DMS114 treated with DMSO at 0.1 percent for 48 hours (cell line): ENCODE data around the gene SEC24D.
A peak's percentile ranks its signal among the peaks of the same experiment; 100 is the strongest.

Source experiments
- DNase-seq: peaks from one replicate; lab custom pipeline; 2025; ENCODE audit not compliant: unreplicated experiment; lab: John Stamatoyannopoulos, UW

The SEC24D gene

GRCh38 chr4:118776157-118776954 lies 59.6 kb downstream of the SEC24D start:
- no peak for DNase-seq

GRCh38 chr4:118775405-118775804 lies 60.5 kb downstream of the SEC24D start:
- no peak for DNase-seq

- no peak for DNase-seq
Measured at GRCh38 chr4:118774989-118775388, 60.9 kb downstream of the SEC24D start.

DNA sequence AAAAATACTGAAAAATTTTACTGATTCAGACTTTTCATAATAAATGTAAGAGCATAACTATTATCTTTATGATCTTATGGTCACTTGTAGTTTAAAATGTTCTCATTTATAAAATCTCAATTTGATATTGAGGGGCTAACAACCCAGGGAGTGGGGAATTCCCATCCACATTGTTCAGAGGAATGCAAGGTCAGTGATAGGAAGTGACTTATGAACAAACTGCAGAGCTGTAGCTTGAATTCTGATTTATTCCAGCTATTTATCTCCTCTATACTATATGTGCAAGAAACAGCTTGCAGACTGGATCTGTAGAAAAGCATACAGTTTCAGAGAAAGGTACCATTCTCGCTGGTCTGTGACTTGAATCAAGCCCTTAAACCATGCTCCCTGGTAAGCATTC lies 61.6 kb downstream of the SEC24D start:
- no peak for DNase-seq

DNA sequence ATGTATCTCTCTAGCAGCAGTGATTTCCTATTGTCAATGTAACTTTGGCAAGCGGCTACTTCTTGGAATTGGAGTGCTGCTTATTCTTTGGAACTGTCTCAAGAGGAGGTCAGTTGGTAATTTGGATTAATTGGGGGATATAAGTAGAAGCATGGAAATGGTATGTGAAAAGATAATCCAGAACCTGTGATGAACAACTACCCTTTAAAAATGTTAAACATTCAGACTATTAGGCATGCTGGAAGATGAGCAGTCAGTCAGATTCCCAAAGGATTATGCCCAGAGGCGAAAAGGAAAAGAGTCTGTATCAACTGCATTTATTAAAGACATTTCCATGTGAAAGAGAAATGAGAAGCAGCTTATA lies 62.5 kb downstream of the SEC24D start:
- DNase-seq, result no peak

- DNase-seq, result no peak
Measured at GRCh38 chr4:118772767-118773428, 63.0 kb downstream of the SEC24D start.

DNA sequence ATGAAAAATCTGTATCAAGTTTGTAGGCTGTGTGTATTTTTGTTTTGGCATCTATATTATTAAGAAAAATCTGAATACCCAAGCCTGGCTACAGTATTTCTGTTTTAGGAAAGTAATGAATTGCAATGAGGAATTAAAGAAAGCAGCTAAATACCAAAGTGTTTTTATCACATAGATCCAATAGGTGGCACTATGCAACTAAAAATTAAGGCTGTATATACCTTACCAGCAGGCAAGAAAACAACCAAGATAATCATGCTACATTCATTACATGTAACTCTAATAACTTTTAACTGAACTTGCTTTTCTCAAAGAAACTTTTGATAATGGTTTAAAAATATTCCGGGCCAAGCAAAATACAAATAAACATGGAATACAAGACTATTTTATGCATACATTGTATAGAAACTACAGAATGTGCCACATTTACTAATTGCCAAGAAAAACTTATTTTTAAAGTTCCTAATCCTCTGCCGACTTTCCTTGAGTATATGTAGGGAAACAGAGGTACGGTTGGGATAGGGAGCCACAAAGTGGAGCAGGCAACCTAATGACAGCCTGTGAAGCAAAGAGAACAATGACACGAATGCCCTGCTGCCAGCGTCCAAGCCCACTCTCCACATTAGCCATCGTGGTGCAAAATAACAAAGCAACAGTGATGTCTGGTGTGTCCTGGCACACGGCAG lies 63.7 kb downstream of the SEC24D start:
- peak; percentile 40 for DNase-seq

DNA sequence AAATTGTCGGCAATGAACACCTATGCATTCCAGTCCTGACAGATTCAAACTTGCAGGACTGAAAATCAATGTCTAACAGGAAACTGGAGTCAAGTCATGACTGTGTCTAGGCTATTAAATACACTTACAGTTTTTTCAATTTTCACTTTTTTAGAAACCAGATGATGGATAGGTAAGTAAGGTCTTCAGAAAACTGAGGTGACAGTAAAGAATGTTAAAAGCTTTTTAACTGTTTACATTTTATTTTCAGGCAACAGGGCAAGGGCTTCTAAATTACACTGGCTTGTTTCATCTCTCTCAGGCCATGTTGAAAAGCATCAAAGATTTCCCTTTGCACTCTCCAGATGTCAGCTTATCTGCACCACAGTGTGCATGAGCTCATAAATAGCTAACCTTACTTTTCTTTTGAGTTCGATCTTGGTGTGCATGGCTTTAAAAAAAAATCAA lies 65.2 kb downstream of the SEC24D start:
- DNase-seq, result no peak

GRCh38 chr4:118769161-118769560 lies 66.8 kb downstream of the SEC24D start:
- DNase-seq, result no peak

- DNase-seq, result no peak
Measured at GRCh38 chr4:118767109-118767508, 68.8 kb downstream of the SEC24D start.

GRCh38 chr4:118765399-118765798 lies 70.5 kb downstream of the SEC24D start:
- DNase-seq, result no peak

DNA sequence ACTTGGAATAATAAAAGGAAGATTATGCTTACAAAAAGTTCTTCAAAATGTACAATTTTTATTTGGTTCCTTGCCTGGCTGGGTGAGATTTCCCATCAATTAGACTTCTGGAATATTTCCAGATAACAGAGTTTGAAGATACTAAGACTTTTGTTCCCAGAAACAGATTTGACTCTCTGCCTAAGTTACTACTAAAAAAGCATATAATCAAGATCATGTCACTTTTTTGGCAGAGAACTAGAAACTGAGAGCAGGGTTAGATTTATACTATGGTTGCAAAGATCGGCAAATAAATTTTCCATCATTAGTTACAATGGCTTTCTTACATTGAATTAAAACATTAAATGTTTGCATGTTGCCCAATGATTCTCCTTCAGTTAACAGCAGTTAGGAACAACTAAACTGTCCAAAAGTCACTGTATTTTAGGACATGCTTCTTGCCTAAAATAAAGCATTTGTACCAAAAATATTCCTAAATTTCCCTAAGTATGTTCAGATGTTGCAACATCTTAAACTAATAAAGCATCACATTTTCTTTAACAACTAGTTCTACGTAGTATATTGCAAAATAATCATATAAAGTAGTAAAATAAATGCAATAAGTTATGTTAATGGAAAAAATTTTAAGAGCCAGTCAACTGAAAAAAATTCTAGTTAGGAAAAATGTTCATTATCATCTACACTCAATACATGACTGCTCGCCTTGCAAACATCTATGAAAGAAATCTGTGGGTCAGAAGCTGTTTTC lies 73.0 kb downstream of the SEC24D start:
- no peak for DNase-seq

- no peak for DNase-seq
Measured at GRCh38 chr4:118762155-118762554, 73.8 kb downstream of the SEC24D start.

DNA sequence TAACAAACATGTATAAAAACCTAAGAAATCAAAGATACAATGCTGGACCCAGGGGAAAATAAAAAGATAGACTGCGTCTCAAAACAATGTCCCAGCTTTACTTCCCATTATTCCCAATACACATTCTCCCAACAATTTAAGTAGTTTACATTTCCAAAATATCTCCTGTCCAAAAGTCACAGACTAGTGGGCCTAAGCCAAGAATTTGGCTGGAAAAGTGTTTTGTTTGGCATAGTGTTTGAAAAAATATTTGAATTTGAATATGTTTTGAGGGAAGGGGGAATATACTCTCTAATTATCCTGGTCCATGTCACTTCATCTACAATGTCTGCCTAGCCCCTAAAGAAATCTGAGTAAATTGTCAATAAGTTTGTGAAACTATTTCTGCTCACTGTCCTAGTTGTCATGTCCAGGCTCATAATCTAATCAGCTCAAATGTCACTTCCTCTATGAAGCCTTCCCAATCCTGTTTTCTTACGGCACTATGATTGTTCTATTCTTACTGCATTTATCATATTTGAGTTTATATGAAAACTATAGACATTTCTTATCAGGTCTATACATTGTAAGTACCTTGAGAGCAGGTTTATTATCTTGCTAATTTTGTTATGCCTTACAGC lies 74.4 kb downstream of the SEC24D start:
- no peak for DNase-seq

GRCh38 chr4:118760493-118760892 lies 75.4 kb downstream of the SEC24D start:
- DNase-seq, result no peak

- DNase-seq, result no peak
Measured at GRCh38 chr4:118760092-118760491, 75.8 kb downstream of the SEC24D start.

DNA sequence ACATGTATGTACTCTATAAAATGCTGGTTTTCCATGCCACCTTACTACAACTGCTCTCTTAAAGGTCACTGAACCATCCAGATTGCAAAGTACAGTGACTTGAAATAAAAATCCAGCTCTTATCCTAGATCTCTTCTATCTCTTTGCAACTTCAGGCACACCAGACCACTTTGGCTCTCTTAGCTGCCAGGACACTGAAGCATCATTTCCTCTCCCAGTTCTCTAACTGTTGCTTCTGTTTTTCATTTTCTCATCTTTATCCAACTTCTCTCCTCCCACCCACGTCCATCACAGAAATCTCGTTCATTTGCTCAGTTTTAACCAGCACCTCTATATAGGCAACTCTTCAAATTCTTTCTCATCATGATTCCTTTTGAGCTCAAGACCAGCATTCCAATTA lies 76.4 kb downstream of the SEC24D start:
- no peak for DNase-seq

- DNase-seq, result no peak
Measured at GRCh38 chr4:118758293-118758692, 77.6 kb downstream of the SEC24D start.

DNA sequence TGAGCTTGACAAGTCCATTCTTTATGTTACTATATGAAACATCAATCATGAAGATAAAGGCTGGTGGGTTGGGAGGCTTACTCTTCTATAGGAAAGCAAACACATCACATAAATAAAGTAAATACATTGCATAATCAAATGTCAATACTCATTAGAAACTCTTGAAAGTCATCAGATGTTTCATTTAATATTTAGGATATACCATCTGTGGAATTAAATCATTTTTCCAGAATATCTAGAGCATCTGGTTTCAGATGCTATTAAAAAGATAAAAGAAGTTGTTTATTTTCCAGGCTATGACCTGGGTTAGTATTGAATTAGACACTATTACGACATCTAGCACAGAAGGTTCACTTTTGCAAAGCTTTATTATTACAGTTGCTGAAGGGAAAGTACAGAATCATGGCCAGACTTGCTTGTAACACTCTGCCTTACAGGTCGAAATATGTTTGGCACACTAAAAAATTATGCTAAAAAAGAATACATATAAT lies 78.1 kb downstream of the SEC24D start:
- no peak for DNase-seq

DNA sequence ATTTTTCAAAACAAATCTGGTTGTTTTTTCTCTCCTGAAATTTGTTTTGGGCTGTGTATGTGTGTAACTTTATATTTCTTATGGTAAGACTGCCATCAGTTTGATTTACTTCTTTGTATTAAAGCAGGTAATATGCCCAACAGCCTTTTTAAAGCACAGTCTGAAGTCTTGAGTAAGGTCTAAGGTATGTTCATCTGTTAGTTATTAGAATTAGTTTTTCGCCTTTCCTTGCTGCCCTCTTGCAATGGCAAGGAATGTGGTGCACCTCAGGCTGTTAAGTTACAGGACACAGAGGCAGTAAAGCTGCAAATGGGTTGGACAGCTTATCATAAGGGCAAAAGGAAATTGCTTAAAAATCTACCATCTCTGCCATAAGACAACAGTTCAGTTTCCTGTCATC lies 79.0 kb downstream of the SEC24D start:
- DNase-seq, result no peak

DNA sequence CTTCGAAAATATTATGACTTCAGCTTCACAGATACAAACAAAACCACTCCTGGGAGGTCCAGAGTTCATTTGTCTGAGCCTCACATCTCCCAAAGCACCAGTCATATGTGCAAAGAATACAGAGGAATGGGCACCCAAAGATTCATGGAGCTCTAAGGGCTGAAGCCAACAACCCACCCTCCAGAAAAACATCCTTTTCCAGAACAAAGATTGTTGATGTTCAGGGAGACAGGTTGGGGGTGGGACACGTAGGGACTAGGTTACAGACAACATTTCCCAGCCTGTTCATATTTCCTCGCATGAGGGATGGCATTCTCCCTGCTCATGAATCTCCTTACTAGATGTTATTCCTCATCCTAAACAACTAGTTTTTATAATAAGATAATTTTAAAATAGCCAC lies 79.5 kb downstream of the SEC24D start:
- DNase-seq, result no peak
